Body of pancreas (tissue), 4 donors: ENCODE data around the gene SYNE4. TPM values are rescaled to one million over a fixed set of nuclear protein-coding genes. Genes with fewer than 3 reads are reported as not detected.

Experiments used
- ATAC-seq: fragments of 150-250 bp; one replicate; pipeline ENCODE4 v1.9.1; 2016
- DNase-seq, 4 donors: peaks; one replicate each; pipeline ENCODE4 v3.0.0-alpha.2; 2019
- H3K27ac ChIP-seq, 4 donors: fragments of 200-600 bp; sonication (generic); 1 replicate in 3 of 4; 2 replicates in 1 of 4; pipeline versions ENCODE4 v1.5.1 to v1.6.1; 2016 to 2019; ENCODE audit warnings: mild to moderate bottlenecking in 1 of 4, mixed read lengths in 1 of 4, moderate library complexity in 1 of 4
- H3K27me3 ChIP-seq, 2 donors: fragments of 200-600 bp; sonication (generic); one replicate each; pipeline ENCODE4 v1.6.0; 2016; ENCODE audit warnings: mild to moderate bottlenecking in 1 of 2
- H3K36me3 ChIP-seq, 2 donors: fragments of 200-600 bp; sonication (generic); replicated peaks in 1 of 2; 2 replicates each; pipeline ENCODE4 v1.5.1; 2016; ENCODE audit warnings: low read depth in 2 of 2; ENCODE audit not compliant: insufficient read depth in 1 of 2
- H3K4me1 ChIP-seq: fragments of 200-600 bp; sonication (generic); one replicate; pipeline ENCODE4 v1.6.0; 2016
- H3K4me3 ChIP-seq, 2 donors: fragments of 200-600 bp; sonication (generic); 1 replicate in 1 of 2; 2 replicates in 1 of 2; pipeline ENCODE4 v1.5.1; 2016 to 2019
- H3K9me3 ChIP-seq, 3 donors: fragments of 200-600 bp; sonication (generic); 1 replicate in 2 of 3; 2 replicates in 1 of 3; pipeline ENCODE4 v1.5.1; 2016
- CTCF ChIP-seq, 7 experiments: fragments of 450-650 bp in 4 of 7; fragments of 200-600 bp in 3 of 7; sonication (generic) in 3 of 7; IDR thresholded peaks; one replicate each; pipeline ENCODE4 v1.5.1; 2016 to 2019; ENCODE audit warnings: antibody characterized with exemption in 7 of 7
- POLR2A ChIP-seq, 3 donors: fragments of 450-650 bp; IDR thresholded peaks; one replicate each; pipeline ENCODE4 v1.6.1; 2016; ENCODE audit warnings: antibody characterized with exemption in 3 of 3, mild to moderate bottlenecking in 2 of 3
- WGBS, 2 donors: methylation state at CpG; one replicate each; pipeline ENCODE4 v1.1.5; 2017; 5-methylcytosine and 5-hydroxymethylcytosine counted together
- intact Hi-C: fragments of 100-400 bp; cut with DNase I; formaldehyde crosslinking; loops from one replicate; pipeline ENCODE4 v1.15.1; 2023
- total RNA-seq, 2 donors: library from RNA; depleted of rRNA; stranded (reverse); fragments of >200 nt; gene quantifications; one replicate each; pipeline ENCODE4 v1.1.0, GENCODE V29; 2016

The SYNE4 gene
- total RNA-seq, 2 donors from 2014 or later = 4.9 to 9.3 TPM

- Histone ChIP-seq H3K27me3 (no peaks in the 10 kb centered on the region), H3K27ac (no peak overlapping the region), H3K9me3 (no peaks in the 10 kb centered on the region), H3K4me1 (peaks cover 22% of the 10 kb centered on the region), H3K4me3 (no peak overlapping the region), H3K36me3 (no peaks in the 10 kb centered on the region)
- ATAC-seq = no peak
- TF ChIP-seq CTCF (IDR thresholded peaks at IDR 0.05) = no peak
- TF ChIP-seq POLR2A (IDR thresholded peaks at IDR 0.05) = no peak
- 68 to 74% methylated on average over 3 to 5 of the region's 5 CpGs for WGBS, 2 donors
- intact Hi-C loops = no loop called here
- DNase-seq = no peak
These were observed 1.7 kb downstream of the SYNE4 start for GRCh38 chr19:36006955-36007354.

- WGBS, 2 donors = 75 to 89% methylated on average over 3 to 4 of the region's 4 CpGs
- no peaks in the 10 kb centered on the region for H3K36me3 ChIP-seq
- TF ChIP-seq POLR2A (IDR thresholded peaks at IDR 0.05) = no peak
- no peak for TF ChIP-seq CTCF (IDR thresholded peaks at IDR 0.05)
- DNase-seq (no peak), ATAC-seq (no peak)
- no peak overlapping the region for H3K4me3 ChIP-seq
- H3K4me1 ChIP-seq = peaks cover 20% of the 10 kb centered on the region
- intact Hi-C loops = no loop called here
- H3K27ac ChIP-seq = no peak overlapping the region
- no peaks in the 10 kb centered on the region for H3K27me3 ChIP-seq
- H3K9me3 ChIP-seq = no peaks in the 10 kb centered on the region
These were observed 5.3 kb downstream of the SYNE4 start for GRCh38 chr19:36003284-36003683.

GRCh38 chr19:36001605-36002004 is 7.0 kb downstream of the SYNE4 start:
- WGBS, 2 donors = 98 to 100% methylated on average over 3 of the region's 3 CpGs
- Histone ChIP-seq H3K9me3 (no peaks in the 10 kb centered on the region), H3K27me3 (no peaks in the 10 kb centered on the region), H3K27ac (no peak overlapping the region), H3K4me1 (peaks cover 25% of the 10 kb centered on the region), H3K36me3 (no peaks in the 10 kb centered on the region), H3K4me3 (no peak overlapping the region)
- ATAC-seq (no peak), DNase-seq (no peak)
- TF ChIP-seq POLR2A (IDR thresholded peaks at IDR 0.05) = no peak
- no peak for TF ChIP-seq CTCF (IDR thresholded peaks at IDR 0.05)
- intact Hi-C loops = no loop called here

GRCh38 chr19:35996777-35997176 is 11.8 kb downstream of the SYNE4 start:
- ATAC-seq = no peak
- H3K27me3 ChIP-seq = no peaks in the 10 kb centered on the region
- 80 to 84% methylated on average over 8 of the region's 8 CpGs for WGBS, 2 donors
- no peaks in the 10 kb centered on the region for H3K9me3 ChIP-seq
- TF ChIP-seq POLR2A (IDR thresholded peaks at IDR 0.05) (no peak), CTCF (IDR thresholded peaks at IDR 0.05) (no peak)
- peaks cover 42% of the 10 kb centered on the region for H3K4me1 ChIP-seq
- peak overlapping the region in 2 of 4 donors; percentile 60 to 85 for H3K27ac ChIP-seq
- DNase-seq = no peak
- intact Hi-C loops = no loop called here
- H3K4me3 ChIP-seq = no peak overlapping the region
- H3K36me3 ChIP-seq = no peaks in the 10 kb centered on the region
